ENCODE results near the gene ORM1.

- TF ChIP-seq CTCF (IDR thresholded peaks at IDR 0.05) (no peak), POLR2A (IDR thresholded peaks at IDR 0.05) (no peak)
Measured at GRCh38 chr9:114367366-114367765, 44.5 kb downstream of the ORM1 start.
